ENCODE data around the gene DAB2. TPM values are rescaled to one million over a fixed set of nuclear protein-coding genes. Genes with fewer than 3 reads are reported as not detected.

DAB2 gene
- total RNA-seq, 2 experiments from 2014 or later = 2.3 to 2.9 TPM

GRCh38 chr5:39440958-39441624 is 16.3 kb upstream of the DAB2 start:
- Mint-ChIP-seq H3K9me3 (no peaks in the 10 kb centered on the region), H3K27ac (no peak overlapping the region), H3K4me1 (peaks cover 5% of the 10 kb centered on the region), H3K4me3 (no peak overlapping the region), H3K27me3 (peaks cover 6% of the 10 kb centered on the region), H3K36me3 (no peaks in the 10 kb centered on the region)
- DNase-seq (no peak), ATAC-seq (ENCODE audit: low read depth) (no peak)
- POLR2A ChIA-PET = no interaction called here

DNA sequence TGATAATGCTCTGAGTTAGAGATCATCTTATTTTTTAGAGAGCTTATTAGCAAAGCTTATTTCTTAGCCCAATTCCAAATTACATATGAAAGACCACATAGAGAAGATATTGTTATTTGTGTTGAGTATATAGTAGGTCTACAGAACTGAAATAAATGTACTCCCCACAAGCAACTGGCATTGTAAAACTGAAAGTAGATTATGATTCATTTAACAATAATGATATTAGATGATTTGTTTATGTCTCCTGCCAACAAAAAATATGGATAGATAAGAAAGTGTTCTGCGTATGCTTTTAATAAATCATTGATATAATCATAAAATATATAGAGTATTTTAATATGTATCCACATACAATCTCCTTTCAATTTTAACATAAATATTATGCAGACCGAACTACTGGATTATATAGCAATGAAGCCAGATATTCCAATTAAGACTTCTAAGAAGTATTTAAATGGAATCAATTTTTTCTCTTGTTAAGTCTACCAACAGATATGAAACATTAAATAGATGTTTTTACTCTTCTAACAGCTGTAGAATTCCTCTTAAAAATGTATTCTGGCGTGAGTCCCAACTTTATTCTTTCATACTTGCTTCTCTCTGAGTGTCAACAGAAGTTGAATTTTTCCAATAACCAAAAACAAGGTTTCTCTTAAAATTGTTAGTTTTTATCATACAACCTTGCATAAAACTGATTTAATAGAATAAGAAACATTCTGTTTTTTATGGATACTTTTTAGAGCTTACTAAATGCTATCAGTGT is 15.6 kb upstream of the DAB2 start:
- POLR2A ChIA-PET = no interaction called here

GRCh38 chr5:39439582-39440162 is 14.9 kb upstream of the DAB2 start:
- Mint-ChIP-seq H3K4me1 (peaks cover 5% of the 10 kb centered on the region), H3K4me3 (no peak overlapping the region), H3K9me3 (no peaks in the 10 kb centered on the region), H3K36me3 (no peaks in the 10 kb centered on the region), H3K27ac (no peak overlapping the region), H3K27me3 (peaks cover 6% of the 10 kb centered on the region)
- DNase-seq (no peak), ATAC-seq (ENCODE audit: low read depth) (no peak)
- POLR2A ChIA-PET = no interaction called here

More for the DNA sequence above, 15.6 kb upstream of the DAB2 start:
- Mint-ChIP-seq H3K4me1 (peaks cover 5% of the 10 kb centered on the region), H3K27ac (no peak overlapping the region), H3K27me3 (peaks cover 6% of the 10 kb centered on the region), H3K4me3 (no peak overlapping the region), H3K36me3 (no peaks in the 10 kb centered on the region), H3K9me3 (no peaks in the 10 kb centered on the region)
- DNase-seq (no peak), ATAC-seq (ENCODE audit: low read depth) (no peak)

- Mint-ChIP-seq H3K36me3 (no peaks in the 10 kb centered on the region), H3K27ac (no peak overlapping the region), H3K4me1 (peaks cover 5% of the 10 kb centered on the region), H3K27me3 (peaks cover 8% of the 10 kb centered on the region), H3K9me3 (no peaks in the 10 kb centered on the region), H3K4me3 (no peak overlapping the region)
- ATAC-seq (ENCODE audit: low read depth) (no peak), DNase-seq (no peak)
- POLR2A ChIA-PET = no interaction called here
Measured at GRCh38 chr5:39437467-39437866, 12.7 kb upstream of the DAB2 start.

GRCh38 chr5:39433848-39434247 is 9.1 kb upstream of the DAB2 start:
- Mint-ChIP-seq H3K36me3 (no peaks in the 10 kb centered on the region), H3K9me3 (no peaks in the 10 kb centered on the region), H3K27ac (no peak overlapping the region), H3K4me3 (no peak overlapping the region), H3K4me1 (peaks cover 5% of the 10 kb centered on the region), H3K27me3 (peaks cover 7% of the 10 kb centered on the region)
- DNase-seq = no peak
- no peak for ATAC-seq (ENCODE audit: low read depth)
- POLR2A ChIA-PET = no interaction called here

- Mint-ChIP-seq H3K4me1 (peaks cover 5% of the 10 kb centered on the region), H3K9me3 (no peaks in the 10 kb centered on the region), H3K36me3 (no peaks in the 10 kb centered on the region), H3K4me3 (no peak overlapping the region), H3K27ac (no peak overlapping the region), H3K27me3 (peaks cover 10% of the 10 kb centered on the region)
- POLR2A ChIA-PET = no interaction called here
- DNase-seq (no peak), ATAC-seq (ENCODE audit: low read depth) (no peak)
Measured at GRCh38 chr5:39432696-39433530, 8.1 kb upstream of the DAB2 start.

DNA sequence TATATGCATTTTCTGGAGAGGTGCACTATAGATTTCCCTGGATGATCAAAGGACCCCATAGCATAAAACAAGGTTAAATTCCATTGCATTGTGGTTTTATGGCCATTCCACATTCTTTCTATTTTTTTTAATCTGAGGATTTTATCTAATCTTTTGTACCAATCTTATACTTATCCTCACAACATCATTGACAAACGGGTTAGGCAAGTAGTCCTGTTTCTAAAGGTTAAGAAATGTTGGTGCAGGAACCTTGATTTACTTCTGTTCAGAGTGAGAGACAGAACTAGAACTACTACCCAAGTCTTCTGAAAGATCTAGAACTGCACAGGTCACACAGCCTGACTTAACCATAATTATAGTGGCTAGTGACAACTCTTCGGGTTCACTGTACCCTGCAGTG is 5.7 kb upstream of the DAB2 start:
- Mint-ChIP-seq H3K4me3 (no peak overlapping the region), H3K27ac (no peak overlapping the region), H3K9me3 (no peaks in the 10 kb centered on the region), H3K27me3 (peaks cover 35% of the 10 kb centered on the region), H3K4me1 (no peaks in the 10 kb centered on the region), H3K36me3 (no peaks in the 10 kb centered on the region)
- no peak for DNase-seq
- ATAC-seq (ENCODE audit: low read depth) = no peak
- POLR2A ChIA-PET = no interaction called here

GRCh38 chr5:39428640-39429039 is 3.9 kb upstream of the DAB2 start:
- Mint-ChIP-seq H3K27me3 (peaks cover 50% of the 10 kb centered on the region), H3K4me1 (peaks cover 5% of the 10 kb centered on the region), H3K36me3 (no peaks in the 10 kb centered on the region), H3K4me3 (no peak overlapping the region), H3K27ac (no peak overlapping the region), H3K9me3 (no peaks in the 10 kb centered on the region)
- no peak for ATAC-seq (ENCODE audit: low read depth)
- DNase-seq = no peak
- POLR2A ChIA-PET = no interaction called here

GRCh38 chr5:39427633-39428032 is 2.9 kb upstream of the DAB2 start:
- Mint-ChIP-seq H3K9me3 (no peaks in the 10 kb centered on the region), H3K27ac (no peak overlapping the region), H3K4me1 (peaks cover 5% of the 10 kb centered on the region), H3K4me3 (no peak overlapping the region), H3K36me3 (no peaks in the 10 kb centered on the region), H3K27me3 (peaks cover 58% of the 10 kb centered on the region)
- no peak for DNase-seq
- ATAC-seq (ENCODE audit: low read depth) = no peak
- POLR2A ChIA-PET = no interaction called here

GRCh38 chr5:39427229-39427628 is 2.4 kb upstream of the DAB2 start:
- Mint-ChIP-seq H3K27ac (no peak overlapping the region), H3K27me3 (peaks cover 55% of the 10 kb centered on the region), H3K36me3 (no peaks in the 10 kb centered on the region), H3K9me3 (no peaks in the 10 kb centered on the region), H3K4me3 (no peak overlapping the region), H3K4me1 (peaks cover 5% of the 10 kb centered on the region)
- DNase-seq (no peak), ATAC-seq (ENCODE audit: low read depth) (no peak)
- POLR2A ChIA-PET = no interaction called here

- no peak overlapping the region for H3K4me3 Mint-ChIP-seq
- DNase-seq (no peak), ATAC-seq (ENCODE audit: low read depth) (no peak)
- H3K36me3 Mint-ChIP-seq = no peaks in the 10 kb centered on the region
- peaks cover 5% of the 10 kb centered on the region for H3K4me1 Mint-ChIP-seq
- no peaks in the 10 kb centered on the region for H3K9me3 Mint-ChIP-seq
- POLR2A ChIA-PET = no interaction called here
- H3K27ac Mint-ChIP-seq = no peak overlapping the region
- peaks cover 56% of the 10 kb centered on the region for H3K27me3 Mint-ChIP-seq
Measured at GRCh38 chr5:39426746-39427105, 1.9 kb upstream of the DAB2 start.

DNA sequence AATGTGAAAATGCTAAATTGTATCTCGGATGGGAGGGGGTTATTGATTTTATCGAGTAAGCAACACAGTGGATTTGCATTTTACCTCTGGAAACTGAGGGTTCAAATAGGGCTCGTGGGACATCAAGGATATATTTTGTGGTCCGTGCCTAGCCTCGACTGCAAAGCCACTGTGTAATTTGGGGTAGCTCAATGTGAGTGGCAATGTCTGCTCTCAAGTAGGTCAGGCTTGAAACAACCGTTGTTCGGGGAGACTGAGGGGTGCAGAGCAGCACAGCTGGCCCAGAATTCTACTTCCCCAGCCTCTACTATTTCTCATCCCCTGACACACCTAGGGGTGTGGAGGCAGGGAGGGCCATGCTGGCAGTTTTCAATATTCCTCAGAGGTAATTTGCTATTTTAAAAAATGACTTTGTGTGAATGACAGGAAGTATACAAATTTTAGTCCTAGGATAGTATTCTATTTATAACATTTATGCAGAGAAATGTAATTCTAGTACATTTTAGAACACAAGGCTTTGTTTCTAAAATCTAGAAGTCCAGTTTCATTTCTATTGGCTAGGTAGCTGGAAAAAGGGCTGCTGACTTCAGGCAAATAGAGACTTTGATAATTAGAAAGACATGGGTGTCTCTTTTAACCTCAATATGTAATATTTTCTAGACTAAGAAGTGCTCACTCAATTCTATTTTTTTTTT is 1.4 kb upstream of the DAB2 start:
- POLR2A ChIA-PET = no interaction called here
- Mint-ChIP-seq H3K27ac (no peak overlapping the region), H3K36me3 (no peaks in the 10 kb centered on the region), H3K9me3 (no peaks in the 10 kb centered on the region), H3K4me3 (no peak overlapping the region), H3K4me1 (peaks cover 5% of the 10 kb centered on the region), H3K27me3 (peaks cover 58% of the 10 kb centered on the region)
- DNase-seq (no peak), ATAC-seq (ENCODE audit: low read depth) (no peak)

GRCh38 chr5:39423331-39423751 is 1.4 kb downstream of the DAB2 start:
- Mint-ChIP-seq H3K27ac (no peak overlapping the region), H3K27me3 (peaks cover 58% of the 10 kb centered on the region), H3K4me3 (no peak overlapping the region), H3K36me3 (no peaks in the 10 kb centered on the region), H3K4me1 (peaks cover 5% of the 10 kb centered on the region), H3K9me3 (no peaks in the 10 kb centered on the region)
- POLR2A ChIA-PET = no interaction called here
- DNase-seq (no peak), ATAC-seq (ENCODE audit: low read depth) (no peak)
